Measurements from ENCODE around the gene ZFAND6.
"Not testable (repeated sequence)": the region's sequence is repeated elsewhere in the genome, so short reads cannot be mapped to it uniquely, and the experiment has no call there.

GRCh38 chr15:80011041-80011523, 48.4 kb upstream of the ZFAND6 start:
- TF ChIP-seq, protein P1, sequence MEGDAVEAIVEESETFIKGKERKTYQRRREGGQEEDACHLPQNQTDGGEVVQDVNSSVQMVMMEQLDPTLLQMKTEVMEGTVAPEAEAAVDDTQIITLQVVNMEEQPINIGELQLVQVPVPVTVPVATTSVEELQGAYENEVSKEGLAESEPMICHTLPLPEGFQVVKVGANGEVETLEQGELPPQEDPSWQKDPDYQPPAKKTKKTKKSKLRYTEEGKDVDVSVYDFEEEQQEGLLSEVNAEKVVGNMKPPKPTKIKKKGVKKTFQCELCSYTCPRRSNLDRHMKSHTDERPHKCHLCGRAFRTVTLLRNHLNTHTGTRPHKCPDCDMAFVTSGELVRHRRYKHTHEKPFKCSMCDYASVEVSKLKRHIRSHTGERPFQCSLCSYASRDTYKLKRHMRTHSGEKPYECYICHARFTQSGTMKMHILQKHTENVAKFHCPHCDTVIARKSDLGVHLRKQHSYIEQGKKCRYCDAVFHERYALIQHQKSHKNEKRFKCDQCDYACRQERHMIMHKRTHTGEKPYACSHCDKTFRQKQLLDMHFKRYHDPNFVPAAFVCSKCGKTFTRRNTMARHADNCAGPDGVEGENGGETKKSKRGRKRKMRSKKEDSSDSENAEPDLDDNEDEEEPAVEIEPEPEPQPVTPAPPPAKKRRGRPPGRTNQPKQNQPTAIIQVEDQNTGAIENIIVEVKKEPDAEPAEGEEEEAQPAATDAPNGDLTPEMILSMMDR (conservative IDR thresholded peaks at IDR 0.05 in 1 of 2, IDR thresholded peaks at IDR 0.05 in 1 of 2; ENCODE audit: extremely low read depth in 1 of 2, insufficient read depth in 1 of 2, low read depth in 1 of 2, low read length in 2 of 2), result not testable (repeated sequence)
- not testable (repeated sequence) for TF ChIP-seq EZH2 (IDR thresholded peaks at IDR 0.05; ENCODE audit: borderline replicate concordance, low read length)

Measured in mammary epithelial cell (primary cell).